ENCODE data around the gene MAEA.

Gene MAEA

DNA sequence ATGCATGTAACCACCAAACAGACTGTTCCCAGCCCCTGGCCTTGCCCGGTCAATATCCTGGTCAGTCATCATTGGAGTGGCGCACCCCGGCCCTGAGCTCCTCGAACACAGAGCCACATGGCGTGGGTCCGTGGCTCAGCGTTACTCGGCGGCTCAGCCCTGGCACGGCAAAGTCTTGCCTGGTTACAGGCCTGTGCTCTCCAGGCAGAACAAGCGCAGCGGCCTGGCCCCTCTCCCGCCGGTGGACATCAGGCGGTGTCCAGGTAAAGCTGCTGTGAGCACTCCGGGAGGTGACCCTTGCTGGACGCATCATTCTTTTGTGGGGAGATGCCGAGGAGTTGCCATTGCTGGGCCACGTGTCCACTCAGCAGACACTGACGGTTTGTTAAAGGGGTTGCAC, 51.2 kb downstream of the MAEA start:
- no peaks in the 10 kb centered on the region for H3K27me3 ChIP-seq (ENCODE audit: control insufficient read depth, insufficient read depth, low read length)
- H3K9ac ChIP-seq (ENCODE audit: low read length) = no peak overlapping the region
- no peak overlapping the region for H3K4me3 ChIP-seq (ENCODE audit: low read depth, low read length)
- H3K9me3 ChIP-seq (ENCODE audit: control insufficient read depth, insufficient read depth, low read depth, low read length) = no peaks in the 10 kb centered on the region
- H3K27ac ChIP-seq (ENCODE audit: low read depth, low read length) = no peak overlapping the region
- H3K4me1 ChIP-seq (ENCODE audit: control insufficient read depth, insufficient read depth, low read length) = no peaks in the 10 kb centered on the region
- peaks cover 55% of the 10 kb centered on the region for H3K36me3 ChIP-seq (ENCODE audit: control insufficient read depth, insufficient read depth, low read length)

DNA sequence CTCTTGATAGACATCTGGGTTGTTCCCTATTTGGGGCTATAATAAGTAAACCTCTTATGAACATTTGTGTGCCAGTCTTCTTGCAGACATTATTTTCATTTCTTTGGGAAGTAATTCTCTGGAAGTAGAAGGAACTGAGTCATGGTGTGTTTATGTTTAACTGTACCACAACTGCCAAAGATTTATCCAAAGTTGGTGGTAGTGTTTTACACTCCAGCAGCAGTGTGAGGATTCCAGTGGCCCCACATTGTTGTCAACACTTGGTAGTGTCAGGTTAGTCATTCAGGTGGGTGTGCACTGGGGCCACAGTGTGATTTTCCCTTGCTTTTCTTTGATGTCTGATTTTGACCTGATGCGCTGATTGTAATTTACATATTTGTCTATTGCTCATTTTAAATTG, 52.3 kb downstream of the MAEA start:
- H3K9me3 ChIP-seq (ENCODE audit: control insufficient read depth, insufficient read depth, low read depth, low read length) = no peaks in the 10 kb centered on the region
- no peaks in the 10 kb centered on the region for H3K27me3 ChIP-seq (ENCODE audit: control insufficient read depth, insufficient read depth, low read length)
- H3K4me3 ChIP-seq (ENCODE audit: low read depth, low read length) = no peak overlapping the region
- no peaks in the 10 kb centered on the region for H3K4me1 ChIP-seq (ENCODE audit: control insufficient read depth, insufficient read depth, low read length)
- H3K27ac ChIP-seq (ENCODE audit: low read depth, low read length) = no peak overlapping the region
- H3K36me3 ChIP-seq (ENCODE audit: control insufficient read depth, insufficient read depth, low read length) = peaks cover 45% of the 10 kb centered on the region
- no peak overlapping the region for H3K9ac ChIP-seq (ENCODE audit: low read length)

DNA sequence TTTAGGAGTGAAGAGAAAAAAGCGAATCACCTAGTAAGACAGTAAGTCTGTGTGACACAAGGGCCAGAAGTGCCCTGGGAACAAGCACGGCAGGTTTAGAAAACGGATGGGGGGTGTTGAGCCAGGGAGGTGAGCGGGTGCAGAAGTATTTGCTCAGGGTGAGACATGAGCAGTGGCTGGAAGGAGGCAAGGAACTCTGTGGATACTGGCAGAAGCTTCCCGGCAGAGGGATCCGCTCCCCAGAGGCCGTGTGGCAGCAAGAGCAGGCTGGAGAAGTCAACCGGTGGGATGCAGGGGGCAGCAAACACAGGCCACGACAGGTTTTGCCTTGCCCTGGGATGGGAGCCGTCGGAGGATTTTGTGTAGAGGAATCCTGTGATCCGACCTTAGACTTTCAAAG, 55.0 kb downstream of the MAEA start:
- Histone ChIP-seq H3K27me3 (ENCODE audit: control insufficient read depth, insufficient read depth, low read length) (no peaks in the 10 kb centered on the region), H3K9ac (ENCODE audit: low read length) (no peak overlapping the region), H3K36me3 (ENCODE audit: control insufficient read depth, insufficient read depth, low read length) (peaks cover 25% of the 10 kb centered on the region), H3K9me3 (ENCODE audit: control insufficient read depth, insufficient read depth, low read depth, low read length) (no peaks in the 10 kb centered on the region), H3K27ac (ENCODE audit: low read depth, low read length) (no peak overlapping the region), H3K4me3 (ENCODE audit: low read depth, low read length) (no peak overlapping the region), H3K4me1 (ENCODE audit: control insufficient read depth, insufficient read depth, low read length) (peaks cover 10% of the 10 kb centered on the region)

DNA sequence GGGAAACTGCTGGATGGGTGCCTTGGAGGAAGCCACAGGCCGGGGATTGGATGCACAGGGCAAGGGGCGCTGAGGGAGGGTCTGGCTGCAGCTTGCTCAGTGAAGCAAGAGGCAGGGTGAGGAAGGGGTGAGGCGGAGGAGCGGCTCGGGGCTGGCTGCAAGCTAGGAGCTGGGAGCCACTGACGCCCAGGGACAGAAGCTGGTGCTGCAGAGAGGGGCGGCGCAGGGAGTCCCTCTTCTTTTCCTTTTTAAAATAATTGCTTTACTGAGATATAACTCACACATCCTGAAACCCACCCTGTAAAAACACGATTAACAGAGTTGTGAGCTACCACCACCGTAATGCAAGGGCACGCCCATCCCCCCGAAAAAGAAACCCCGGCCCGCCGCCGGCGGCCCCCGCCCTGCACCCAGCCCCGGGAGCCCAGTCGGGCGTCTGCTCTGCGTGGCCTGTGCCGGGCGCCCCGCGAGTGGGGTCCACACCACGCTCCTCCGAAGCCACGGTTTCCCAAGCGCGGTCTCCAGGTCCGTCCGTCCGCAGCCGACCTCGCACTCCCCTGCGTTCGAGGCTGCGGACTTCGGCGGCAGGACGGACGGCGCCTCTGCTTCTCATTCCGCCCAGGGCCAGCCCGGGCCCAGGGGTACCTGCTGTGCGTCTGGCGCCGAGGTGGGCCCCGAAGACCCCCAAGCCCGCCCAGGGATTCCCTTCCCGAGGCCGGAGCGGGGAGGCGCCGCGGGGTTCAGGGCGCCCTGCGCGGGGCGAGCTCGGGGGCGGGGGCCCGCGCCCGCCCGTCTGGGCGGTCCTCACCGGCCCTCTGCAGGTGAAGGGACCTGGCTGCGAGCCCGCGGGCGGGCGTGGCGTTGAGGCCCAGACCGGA, 56.5 kb downstream of the MAEA start:
- peaks cover 10% of the 10 kb centered on the region for H3K4me1 ChIP-seq (ENCODE audit: control insufficient read depth, insufficient read depth, low read length)
- peak overlapping the region; percentile 82 for H3K27ac ChIP-seq (ENCODE audit: low read depth, low read length)
- no peaks in the 10 kb centered on the region for H3K27me3 ChIP-seq (ENCODE audit: control insufficient read depth, insufficient read depth, low read length)
- no peaks in the 10 kb centered on the region for H3K9me3 ChIP-seq (ENCODE audit: control insufficient read depth, insufficient read depth, low read depth, low read length)
- H3K9ac ChIP-seq (ENCODE audit: low read length) = peak overlapping the region; percentile 87
- peaks cover 22% of the 10 kb centered on the region for H3K36me3 ChIP-seq (ENCODE audit: control insufficient read depth, insufficient read depth, low read length)
- peak overlapping the region; percentile 79 for H3K4me3 ChIP-seq (ENCODE audit: low read depth, low read length)

DNA sequence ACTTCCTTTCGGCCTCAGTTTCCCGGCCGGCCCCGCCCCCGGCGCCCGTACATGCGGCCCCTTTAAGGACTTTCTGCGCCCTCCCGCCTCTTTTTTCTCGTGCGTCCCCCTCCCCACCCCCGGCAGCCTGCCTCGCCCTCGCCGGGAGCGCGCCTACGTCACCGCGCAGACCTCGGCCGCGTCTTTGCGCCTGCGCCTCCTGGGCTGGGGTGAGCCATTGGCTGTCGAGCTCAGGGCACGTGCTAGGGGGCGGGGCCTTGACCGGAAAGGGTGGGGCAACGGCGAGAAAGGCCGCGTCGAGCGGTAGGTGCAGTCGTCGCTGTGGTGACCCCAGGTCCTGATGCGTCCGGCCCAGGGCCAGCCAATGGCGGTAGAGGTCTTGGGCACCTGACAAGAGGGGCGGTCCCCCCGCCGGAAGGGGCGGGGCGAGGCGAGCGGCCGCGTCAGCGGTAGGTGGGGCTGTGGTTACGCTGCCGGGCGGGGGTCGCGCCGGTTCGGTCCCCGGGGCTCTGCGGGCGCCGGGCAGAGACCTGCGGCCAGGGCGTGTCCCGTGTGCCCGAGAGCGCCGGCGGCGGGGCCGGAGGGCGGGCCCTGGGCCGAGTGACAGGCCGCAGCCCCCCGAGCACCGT, 57.2 kb downstream of the MAEA start, which contains the start of gene UVSSA:
Gene UVSSA, plus strand, starts transcription at position 428 of the 629 bp plus-strand sequence. CDS start 884 bp downstream, outside the sequence.
- Histone ChIP-seq H3K9me3 (ENCODE audit: control insufficient read depth, insufficient read depth, low read depth, low read length) (no peaks in the 10 kb centered on the region), H3K9ac (ENCODE audit: low read length) (peak within 1 kb of the TSS; percentile 87), H3K27ac (ENCODE audit: low read depth, low read length) (peak within 1 kb of the TSS; percentile 82), H3K4me3 (ENCODE audit: low read depth, low read length) (peak within 1 kb of the TSS; percentile 79), H3K4me1 (ENCODE audit: control insufficient read depth, insufficient read depth, low read length) (peaks cover 10% of the 10 kb centered on the region), H3K27me3 (ENCODE audit: control insufficient read depth, insufficient read depth, low read length) (no peaks in the 10 kb centered on the region), H3K36me3 (ENCODE audit: control insufficient read depth, insufficient read depth, low read length) (peaks cover 18% of the 10 kb centered on the region)

DNA sequence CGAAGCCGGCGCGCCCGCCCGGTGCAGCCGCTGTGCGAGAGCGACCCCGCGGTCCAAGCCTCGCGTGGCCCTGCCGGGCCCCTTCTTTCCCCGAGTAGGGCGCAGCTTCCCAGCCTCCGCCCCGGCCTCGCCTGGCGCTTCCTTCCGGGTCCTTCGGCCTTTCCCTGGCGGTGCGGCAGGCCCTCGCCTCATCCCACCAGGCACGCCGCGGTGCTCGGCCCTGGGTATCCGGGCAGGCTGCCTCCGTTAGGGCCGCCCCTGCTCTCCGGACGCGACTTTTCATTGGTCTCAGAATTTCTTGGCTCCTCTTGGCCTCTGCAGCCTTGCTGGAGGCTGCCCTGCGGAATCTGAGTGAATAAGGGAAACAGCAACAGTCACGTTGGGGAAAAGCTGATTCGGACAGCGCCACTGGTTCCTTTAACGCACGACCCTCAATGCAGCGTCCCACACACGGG, 57.7 kb downstream of the MAEA start:
- Histone ChIP-seq H3K4me3 (ENCODE audit: low read depth, low read length) (peak overlapping the region; percentile 62), H3K9me3 (ENCODE audit: control insufficient read depth, insufficient read depth, low read depth, low read length) (no peaks in the 10 kb centered on the region), H3K36me3 (ENCODE audit: control insufficient read depth, insufficient read depth, low read length) (peaks cover 23% of the 10 kb centered on the region), H3K9ac (ENCODE audit: low read length) (peak overlapping the region; percentile 66), H3K4me1 (ENCODE audit: control insufficient read depth, insufficient read depth, low read length) (peaks cover 10% of the 10 kb centered on the region), H3K27me3 (ENCODE audit: control insufficient read depth, insufficient read depth, low read length) (no peaks in the 10 kb centered on the region), H3K27ac (ENCODE audit: low read depth, low read length) (peak overlapping the region; percentile 4; the same call in 1 of the 2 replicates)

DNA sequence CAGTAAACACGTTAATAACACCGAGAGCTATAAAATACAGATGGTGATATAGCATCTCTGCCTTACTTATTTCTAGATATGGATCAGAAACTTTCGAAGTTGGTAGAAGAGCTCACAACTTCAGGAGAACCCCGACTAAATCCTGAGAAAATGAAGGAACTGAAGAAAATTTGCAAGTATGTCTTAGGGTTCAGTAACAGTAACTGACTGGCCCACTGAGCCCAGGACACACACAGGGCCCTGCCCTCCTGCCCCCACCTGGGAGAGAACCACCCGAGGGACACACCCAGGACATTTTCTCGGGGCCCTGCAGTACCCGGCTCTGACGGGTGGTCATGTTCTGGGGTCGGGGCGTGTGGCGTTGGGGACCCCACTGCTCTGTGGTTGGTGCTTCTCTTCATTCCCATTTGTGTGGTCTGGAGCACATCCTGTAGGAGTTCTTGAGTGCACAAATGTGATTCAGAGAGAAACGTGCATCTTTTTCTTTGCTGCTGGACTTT, 58.4 kb downstream of the MAEA start:
- Histone ChIP-seq H3K4me1 (ENCODE audit: control insufficient read depth, insufficient read depth, low read length) (peaks cover 10% of the 10 kb centered on the region), H3K9ac (ENCODE audit: low read length) (peak overlapping the region; percentile 66), H3K4me3 (ENCODE audit: low read depth, low read length) (peak overlapping the region; percentile 62), H3K9me3 (ENCODE audit: control insufficient read depth, insufficient read depth, low read depth, low read length) (no peaks in the 10 kb centered on the region), H3K27ac (ENCODE audit: low read depth, low read length) (peak overlapping the region; percentile 4; the same call in 1 of the 2 replicates), H3K27me3 (ENCODE audit: control insufficient read depth, insufficient read depth, low read length) (no peaks in the 10 kb centered on the region), H3K36me3 (ENCODE audit: control insufficient read depth, insufficient read depth, low read length) (peaks cover 29% of the 10 kb centered on the region)

DNA sequence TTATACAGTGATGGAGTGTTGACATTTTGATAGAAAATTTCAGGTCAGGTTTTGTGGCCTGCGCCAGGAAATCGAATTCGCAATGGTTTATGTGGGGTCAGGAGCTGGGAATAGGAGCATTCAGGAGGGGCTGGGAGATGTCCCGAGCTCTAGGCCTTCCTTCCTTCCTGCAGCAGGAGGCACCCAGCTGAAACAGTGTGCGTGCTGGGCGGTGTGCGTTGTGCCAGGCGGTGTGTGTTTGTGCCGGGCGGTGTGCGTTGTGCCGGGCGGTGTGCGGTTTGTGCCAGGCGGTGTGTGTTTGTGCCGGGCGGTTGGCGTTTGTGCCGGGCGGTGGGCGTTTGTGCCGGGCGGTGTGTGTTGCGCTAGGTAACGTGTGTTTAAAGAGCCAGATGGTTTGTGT, 59.1 kb downstream of the MAEA start:
- H3K27ac ChIP-seq (ENCODE audit: low read depth, low read length) = no peak overlapping the region

DNA sequence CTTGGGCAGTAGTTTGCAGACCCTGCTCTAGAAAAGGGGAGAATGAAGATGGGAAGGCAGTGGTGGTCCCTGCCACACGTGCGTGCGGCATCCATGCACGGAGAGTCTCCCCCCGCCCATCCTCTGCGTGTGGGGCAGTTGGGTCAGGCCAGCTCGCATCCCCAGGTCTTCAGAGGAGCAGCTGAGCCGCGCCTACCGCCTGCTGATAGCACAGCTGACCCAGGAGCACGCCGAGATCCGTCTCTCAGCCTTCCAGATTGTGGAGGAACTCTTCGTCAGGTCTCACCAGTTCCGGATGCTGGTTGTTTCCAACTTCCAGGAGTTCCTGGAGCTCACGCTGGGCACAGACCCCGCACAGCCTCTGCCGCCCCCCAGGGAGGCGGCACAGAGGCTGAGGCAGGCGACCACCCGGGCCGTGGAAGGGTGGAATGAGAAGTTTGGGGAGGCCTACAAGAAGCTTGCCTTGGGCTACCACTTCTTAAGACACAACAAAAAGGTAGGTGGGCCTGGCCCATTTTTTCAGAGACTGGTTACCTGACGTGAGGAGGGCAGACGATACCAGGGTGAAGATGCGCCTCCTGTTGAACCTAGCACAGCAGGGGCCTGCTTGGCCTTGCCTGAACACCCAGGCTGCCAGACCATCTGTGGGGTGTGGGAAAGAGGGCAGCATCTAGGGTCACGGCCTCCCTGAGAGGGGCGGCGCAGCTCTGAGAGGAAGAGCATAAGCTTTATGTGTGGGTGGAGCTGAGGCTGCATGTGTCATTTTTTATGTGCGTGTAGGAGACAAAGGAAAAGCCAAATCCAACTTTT, 59.9 kb downstream of the MAEA start:
- H3K9ac ChIP-seq (ENCODE audit: low read length) = peak overlapping the region; percentile 18
- no peaks in the 10 kb centered on the region for H3K9me3 ChIP-seq (ENCODE audit: control insufficient read depth, insufficient read depth, low read depth, low read length)
- H3K27me3 ChIP-seq (ENCODE audit: control insufficient read depth, insufficient read depth, low read length) = no peaks in the 10 kb centered on the region
- H3K27ac ChIP-seq (ENCODE audit: low read depth, low read length) = no peak overlapping the region
- H3K4me3 ChIP-seq (ENCODE audit: low read depth, low read length) = no peak overlapping the region
- H3K36me3 ChIP-seq (ENCODE audit: control insufficient read depth, insufficient read depth, low read length) = peaks cover 39% of the 10 kb centered on the region
- H3K4me1 ChIP-seq (ENCODE audit: control insufficient read depth, insufficient read depth, low read length) = peaks cover 10% of the 10 kb centered on the region

More for the DNA sequence above, 59.1 kb downstream of the MAEA start:
- Histone ChIP-seq H3K9me3 (ENCODE audit: control insufficient read depth, insufficient read depth, low read depth, low read length) (no peaks in the 10 kb centered on the region), H3K4me1 (ENCODE audit: control insufficient read depth, insufficient read depth, low read length) (peaks cover 10% of the 10 kb centered on the region), H3K36me3 (ENCODE audit: control insufficient read depth, insufficient read depth, low read length) (peaks cover 35% of the 10 kb centered on the region), H3K9ac (ENCODE audit: low read length) (no peak overlapping the region), H3K27me3 (ENCODE audit: control insufficient read depth, insufficient read depth, low read length) (no peaks in the 10 kb centered on the region), H3K4me3 (ENCODE audit: low read depth, low read length) (no peak overlapping the region)

DNA sequence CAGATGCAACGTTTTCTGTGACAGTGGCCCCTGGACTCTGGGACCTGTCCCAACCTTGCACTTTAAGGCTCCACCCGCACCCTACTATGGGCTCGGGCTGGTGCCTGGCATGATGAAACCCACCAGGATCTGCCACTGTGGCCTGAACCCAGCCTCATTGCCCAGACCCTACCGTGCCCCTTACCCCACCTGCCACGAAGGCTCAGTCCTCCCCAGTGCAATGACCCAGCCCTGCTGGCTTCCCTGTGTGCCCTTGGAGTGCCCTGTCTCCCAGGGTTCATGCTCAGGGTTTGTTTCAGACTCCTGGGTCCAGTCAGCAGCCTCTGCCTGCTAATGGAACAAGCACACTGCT, 60.5 kb downstream of the MAEA start:
- Histone ChIP-seq H3K9me3 (ENCODE audit: control insufficient read depth, insufficient read depth, low read depth, low read length) (no peaks in the 10 kb centered on the region), H3K4me1 (ENCODE audit: control insufficient read depth, insufficient read depth, low read length) (peaks cover 10% of the 10 kb centered on the region), H3K27me3 (ENCODE audit: control insufficient read depth, insufficient read depth, low read length) (no peaks in the 10 kb centered on the region), H3K27ac (ENCODE audit: low read depth, low read length) (no peak overlapping the region), H3K36me3 (ENCODE audit: control insufficient read depth, insufficient read depth, low read length) (peaks cover 45% of the 10 kb centered on the region), H3K9ac (ENCODE audit: low read length) (no peak overlapping the region), H3K4me3 (ENCODE audit: low read depth, low read length) (no peak overlapping the region)
